Naive thymus-derived CD4-positive, alpha-beta T cell (primary cell): ENCODE results near the gene SPTBN5. TPM values are rescaled to one million over a fixed set of nuclear protein-coding genes. Genes with fewer than 3 reads are reported as not detected.
A peak's percentile ranks its signal among the peaks of the same experiment; 100 is the strongest.

ENCODE experiments used
- ATAC-seq: fragments of 150-1000 bp; cut with Tn5 transposase; 2 replicates; pipeline ENCODE4 v1.10.0; 2021; ENCODE audit warnings: mild to moderate bottlenecking, moderate library complexity
- CTCF ChIA-PET: fragments of 350-600 bp; sonication (Branson Sonifier 250); formaldehyde crosslinking; loops from one replicate; lab custom pipeline; 2021; ENCODE audit warnings: antibody characterized with exemption; lab: Charles Lee
- POLR2A ChIA-PET: fragments of 350-600 bp; sonication (Branson Sonifier 250); formaldehyde crosslinking; loops from one replicate; lab custom pipeline; 2021; ENCODE audit warnings: antibody characterized with exemption, inconsistent platforms; lab: Charles Lee
- DNase-seq, 9 donors: peaks; one replicate each; pipeline versions ENCODE4 v3.0.0 to v3.0.0-alpha.2; 2020 to 2022; ENCODE audit warnings: mixed read lengths in 1 of 9
- H3K27ac ChIP-seq: one replicate; pipeline ENCODE4 v1.7.0; 2013; ENCODE audit warnings: mild to moderate bottlenecking, low read depth, low read length, moderate library complexity
- H3K27me3 ChIP-seq, 2 donors: one replicate each; pipeline ENCODE4 v1.7.0; 2013; ENCODE audit warnings: low read length in 2 of 2, mild to moderate bottlenecking in 2 of 2, moderate library complexity in 2 of 2; ENCODE audit not compliant: control insufficient read depth in 2 of 2, insufficient read depth in 2 of 2
- H3K36me3 ChIP-seq, 3 experiments: 1 replicate in 2 of 3; 2 replicates in 1 of 3; pipeline ENCODE4 v1.7.0; 2013; ENCODE audit warnings: low read length in 3 of 3, mild to moderate bottlenecking in 3 of 3, moderate library complexity in 1 of 3; ENCODE audit not compliant: insufficient read depth in 3 of 3, control insufficient read depth in 2 of 3
- H3K4me1 ChIP-seq, 2 donors: one replicate each; pipeline ENCODE4 v1.7.0; 2013; ENCODE audit warnings: low read length in 2 of 2, mild to moderate bottlenecking in 2 of 2, moderate library complexity in 1 of 2; ENCODE audit not compliant: control insufficient read depth in 2 of 2, insufficient read depth in 2 of 2
- H3K4me3 ChIP-seq: 2 replicates; pipeline ENCODE4 v1.7.0; 2013; ENCODE audit warnings: mild to moderate bottlenecking, low read length
- H3K9me3 ChIP-seq, 3 experiments: 1 replicate in 2 of 3; 2 replicates in 1 of 3; pipeline ENCODE4 v1.7.0; 2013; ENCODE audit warnings: low read length in 3 of 3; ENCODE audit not compliant: control insufficient read depth in 2 of 3
- H3K27ac Mint-ChIP-seq, 9 donors: one replicate each; pipeline ENCODE4 v1.8.0; 2020 to 2022; ENCODE audit warnings: mixed read lengths in 9 of 9, mild to moderate bottlenecking in 8 of 9, moderate library complexity in 5 of 9, inconsistent platforms in 2 of 9
- H3K27me3 Mint-ChIP-seq, 5 donors: one replicate each; pipeline ENCODE4 v1.8.0; 2021 to 2022; ENCODE audit warnings: mixed read lengths in 5 of 5, mild to moderate bottlenecking in 1 of 5
- H3K36me3 Mint-ChIP-seq, 5 donors: one replicate each; pipeline ENCODE4 v1.8.0; 2020 to 2022; ENCODE audit warnings: mixed read lengths in 5 of 5, mild to moderate bottlenecking in 3 of 5, inconsistent platforms in 1 of 5
- H3K4me1 Mint-ChIP-seq, 7 donors: one replicate each; pipeline ENCODE4 v1.8.0; 2020 to 2022; ENCODE audit warnings: mixed read lengths in 7 of 7, mild to moderate bottlenecking in 3 of 7, inconsistent platforms in 1 of 7
- H3K4me3 Mint-ChIP-seq, 10 donors: one replicate each; pipeline ENCODE4 v1.8.0; 2020 to 2022; ENCODE audit warnings: mild to moderate bottlenecking in 10 of 10, mixed read lengths in 10 of 10, moderate library complexity in 6 of 10, inconsistent platforms in 2 of 10
- H3K9me3 Mint-ChIP-seq, 11 donors: one replicate each; pipeline ENCODE4 v1.8.0; 2020 to 2022; ENCODE audit warnings: mixed read lengths in 11 of 11, mild to moderate bottlenecking in 4 of 11, inconsistent platforms in 1 of 11, moderate library complexity in 1 of 11
- intact Hi-C, 2 donors: fragments of 100-400 bp; cut with micrococcal nuclease; formaldehyde crosslinking; loops; one replicate each; pipeline ENCODE4 v1.15.1; 2023
- polyA plus RNA-seq, 2 donors: library from polyadenylated mRNA; unstranded; fragments of 300-500 nt; fragmentation: Illumina TruSeq; gene quantifications; one replicate each; pipeline ENCODE4 v1.2.3, GENCODE V29; 2021
- total RNA-seq, 6 experiments: library from RNA in 5 of 6; stranded (reverse) in 5 of 6; gene quantifications; 1 replicate in 5 of 6; 2 replicates in 1 of 6; pipeline ENCODE4 v1.2.3 and lab custom pipeline; 2021 to 2026

SPTBN5 gene
- total and polyA plus RNA-seq, 7 experiments from 2014 or later: 0.12 to 2.7 (median 1.7) TPM; not detected in 1

DNA sequence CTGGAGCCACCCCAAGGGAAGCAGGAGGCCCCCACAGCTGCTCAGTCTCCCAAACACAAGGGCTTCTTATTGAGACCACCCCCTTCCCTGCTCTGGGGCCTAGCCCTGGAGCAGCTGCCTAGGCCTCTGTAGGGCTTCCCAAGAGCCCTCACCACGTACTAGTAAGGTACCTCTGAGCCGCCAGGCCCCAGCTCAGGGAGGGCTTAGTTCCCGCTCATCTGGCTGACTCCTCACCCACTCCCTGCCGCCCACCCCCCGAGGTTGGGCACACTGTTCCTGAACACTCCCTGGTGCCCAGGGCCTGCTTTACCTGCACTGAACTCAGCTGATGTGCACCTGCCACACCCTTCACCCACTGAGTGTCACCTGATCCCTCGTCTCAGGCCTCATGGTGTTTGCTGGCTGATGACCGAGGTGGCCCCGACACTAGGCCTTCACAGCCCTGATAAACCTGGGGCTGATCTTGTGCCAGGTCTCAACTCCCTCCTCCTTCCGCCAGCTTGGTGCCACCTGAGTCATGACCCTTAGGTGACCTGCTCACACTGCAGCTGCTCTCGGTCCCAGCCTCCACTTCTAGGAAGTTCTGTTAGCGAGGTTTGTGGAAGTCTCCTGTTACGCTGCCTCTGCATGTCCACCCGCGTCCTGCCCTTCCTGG, 18.0 kb upstream of the SPTBN5 start:
- no peaks in the 10 kb centered on the region for H3K27me3 Mint-ChIP-seq
- intact Hi-C loops: no loop called here
- no peaks in the 10 kb centered on the region for H3K9me3 ChIP-seq
- peaks cover 0 to 39% (median 3%) of the 10 kb centered on the region in 3 experiments for H3K36me3 ChIP-seq
- no peak overlapping the region for H3K27ac ChIP-seq
- DNase-seq (no peak), ATAC-seq (no peak)
- ChIA-PET CTCF (no interaction called here), POLR2A (no interaction called here)
- no peaks in the 10 kb centered on the region for H3K9me3 Mint-ChIP-seq
- no peaks in the 10 kb centered on the region for H3K4me1 ChIP-seq
- H3K27ac Mint-ChIP-seq: peak overlapping the region in 4 of 9 donors; percentile 32 to 59 (median 46)
- peaks cover 0 to 17% (median 7%) of the 10 kb centered on the region in 7 donors for H3K4me1 Mint-ChIP-seq
- no peaks in the 10 kb centered on the region for H3K27me3 ChIP-seq
- H3K4me3 ChIP-seq: no peak overlapping the region
- H3K4me3 Mint-ChIP-seq: no peak overlapping the region
- peaks cover 3 to 46% (median 22%) of the 10 kb centered on the region in 5 donors for H3K36me3 Mint-ChIP-seq

DNA sequence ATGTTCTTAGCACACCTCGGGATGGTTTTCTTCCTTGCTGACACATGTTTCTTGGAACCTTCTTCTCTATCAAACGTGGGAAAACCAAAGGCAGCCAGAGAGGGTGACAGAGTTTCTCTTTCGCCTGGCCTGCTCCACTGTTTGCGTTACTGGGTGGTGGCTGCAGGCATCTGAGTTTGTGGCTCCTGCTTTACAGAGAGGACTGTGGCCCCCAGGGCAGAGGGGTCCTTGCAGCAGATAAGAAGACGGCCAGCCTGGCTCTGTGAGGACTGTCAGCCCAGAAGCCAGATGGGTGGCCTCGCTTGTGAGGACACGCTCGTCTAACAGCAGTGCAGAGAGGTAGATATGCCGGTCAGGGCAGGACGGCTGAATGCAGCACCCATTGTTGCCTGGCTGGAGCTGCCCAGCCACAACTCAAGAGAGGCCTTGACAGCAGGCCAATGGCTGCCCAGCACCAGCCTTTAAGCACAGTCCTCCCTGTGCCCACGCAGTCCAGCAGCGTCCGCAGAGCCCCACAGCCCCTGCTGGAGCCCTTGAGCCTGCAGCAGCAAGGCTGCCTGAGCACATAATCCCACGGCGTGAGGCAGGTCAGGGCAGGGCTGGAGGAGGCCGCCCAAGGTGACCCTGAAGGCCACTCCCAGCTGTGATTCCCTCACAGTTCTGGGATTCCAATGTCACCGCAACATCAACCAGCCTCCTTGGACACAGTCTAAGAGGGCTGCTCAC, 15.0 kb upstream of the SPTBN5 start:
- Mint-ChIP-seq H3K9me3 (peaks cover 0 to 5% (median 0%) of the 10 kb centered on the region in 11 donors), H3K4me1 (peaks cover 5 to 14% (median 8%) of the 10 kb centered on the region in 7 donors), H3K36me3 (peaks cover 9 to 38% (median 32%) of the 10 kb centered on the region in 5 donors), H3K27ac (no peak overlapping the region), H3K4me3 (no peak overlapping the region), H3K27me3 (no peaks in the 10 kb centered on the region)
- Histone ChIP-seq H3K27ac (no peak overlapping the region), H3K4me1 (peaks cover 0 to 9% of the 10 kb centered on the region in 2 donors), H3K4me3 (no peak overlapping the region), H3K9me3 (peaks cover 0 to 5% (median 0%) of the 10 kb centered on the region in 3 experiments), H3K36me3 (peaks cover 0 to 45% (median 3%) of the 10 kb centered on the region in 3 experiments), H3K27me3 (no peaks in the 10 kb centered on the region)
- POLR2A ChIA-PET: interaction anchor here (1.2 kb wide), 1 partner anchor 8 kb away, joined by 3 read pairs; no protein-coding TSS in a partner anchor
- intact Hi-C loops: loop anchor here in 1 of 2 donors (10.0 kb wide), 1 partner anchor 444 kb away; no protein-coding TSS in a partner anchor
- CTCF ChIA-PET: interaction anchor here (0.7 to 1.3 kb wide), 4 partner anchors 20 to 136 kb away, joined by 3 to 7 read pairs (median 4); partner anchors contain the start of gene MAPKBP1
- ATAC-seq: no peak
- DNase-seq: no peak

DNA sequence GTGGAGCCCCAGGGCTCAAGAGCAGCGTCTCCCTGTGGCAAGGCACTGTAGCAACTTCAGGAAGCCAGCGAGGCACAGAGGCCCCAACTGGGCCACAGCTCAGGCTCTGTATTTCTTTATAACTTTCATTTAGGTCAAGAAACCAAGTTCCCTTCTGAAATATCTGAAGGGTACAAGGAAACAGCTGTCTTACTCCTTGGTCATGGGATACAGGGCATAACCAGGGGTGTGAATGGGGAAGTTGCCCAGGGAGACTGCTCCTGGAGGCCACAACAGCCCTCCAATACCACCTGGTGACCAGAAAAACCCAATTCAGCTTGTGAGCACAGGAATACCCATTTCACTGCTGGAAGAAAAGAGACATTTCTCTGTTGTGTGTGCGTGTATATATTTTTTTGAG, 13.3 kb upstream of the SPTBN5 start:
- H3K27ac ChIP-seq: no peak overlapping the region
- Mint-ChIP-seq H3K9me3 (peaks cover 0 to 5% (median 0%) of the 10 kb centered on the region in 11 donors), H3K4me3 (no peak overlapping the region), H3K27ac (peak overlapping the region in 3 of 9 donors; percentile 31 to 62 (median 60)), H3K4me1 (peaks cover 4 to 14% (median 6%) of the 10 kb centered on the region in 7 donors), H3K36me3 (peaks cover 9 to 39% (median 27%) of the 10 kb centered on the region in 5 donors), H3K27me3 (no peaks in the 10 kb centered on the region)
- CTCF ChIA-PET: interaction anchor here (0.7 to 1.6 kb wide), 7 partner anchors 12 to 134 kb away, joined by 3 to 5 read pairs (median 3); partner anchors contain the start of gene MAPKBP1
- H3K9me3 ChIP-seq: peaks cover 0 to 5% (median 0%) of the 10 kb centered on the region in 3 experiments
- H3K36me3 ChIP-seq: peaks cover 0 to 44% (median 3%) of the 10 kb centered on the region in 3 experiments
- POLR2A ChIA-PET: interaction anchor here (1.8 kb wide), 1 partner anchor 12 kb away, joined by 6 read pairs; no protein-coding TSS in a partner anchor
- no peak for DNase-seq
- H3K4me3 ChIP-seq: no peak overlapping the region
- ATAC-seq: no peak
- H3K4me1 ChIP-seq: peaks cover 0 to 9% of the 10 kb centered on the region in 2 donors
- intact Hi-C loops: loop anchor here in 1 of 2 donors (10.0 kb wide), 1 partner anchor 442 kb away; no protein-coding TSS in a partner anchor
- H3K27me3 ChIP-seq: no peaks in the 10 kb centered on the region

DNA sequence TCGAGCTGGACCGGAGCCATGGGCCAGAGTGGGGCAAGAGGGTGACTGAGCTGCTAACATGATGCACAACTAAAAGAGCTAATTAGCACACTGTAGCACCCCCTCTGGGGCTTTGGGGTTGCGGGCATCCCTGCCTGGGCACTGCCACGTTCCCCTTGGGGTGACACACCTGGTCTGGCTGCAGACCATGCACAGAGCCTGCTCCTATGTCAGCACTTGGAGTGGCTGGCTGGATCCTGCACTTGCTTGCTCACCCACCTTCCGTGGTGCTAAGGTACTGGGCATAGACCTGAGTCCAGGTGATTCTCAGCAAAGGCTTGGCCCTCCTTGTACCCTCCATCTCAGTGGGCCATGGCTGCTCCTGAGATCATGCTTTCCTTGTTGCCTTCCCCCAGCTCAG, 12.8 kb upstream of the SPTBN5 start:
- H3K27me3 ChIP-seq: no peaks in the 10 kb centered on the region
- intact Hi-C loops: loop anchor here in 1 of 2 donors (10.0 kb wide), 1 partner anchor 442 kb away; no protein-coding TSS in a partner anchor
- POLR2A ChIA-PET: interaction anchor here (0.5 to 1.8 kb wide), 2 partner anchors 11 to 36 kb away, joined by 3 to 6 read pairs; no protein-coding TSS in a partner anchor
- H3K4me1 ChIP-seq: peaks cover 0 to 9% of the 10 kb centered on the region in 2 donors
- H3K27ac ChIP-seq: no peak overlapping the region
- ATAC-seq (no peak), DNase-seq (no peak)
- peak overlapping the region in 2 of 9 donors; percentile 31 to 62 for H3K27ac Mint-ChIP-seq
- H3K27me3 Mint-ChIP-seq: no peaks in the 10 kb centered on the region
- no peak overlapping the region for H3K4me3 Mint-ChIP-seq
- no peak overlapping the region for H3K4me3 ChIP-seq
- peaks cover 4 to 12% (median 6%) of the 10 kb centered on the region in 7 donors for H3K4me1 Mint-ChIP-seq
- peaks cover 0 to 5% (median 0%) of the 10 kb centered on the region in 11 donors for H3K9me3 Mint-ChIP-seq
- H3K36me3 ChIP-seq: peaks cover 0 to 40% (median 3%) of the 10 kb centered on the region in 3 experiments
- H3K9me3 ChIP-seq: peaks cover 0 to 5% (median 0%) of the 10 kb centered on the region in 3 experiments
- CTCF ChIA-PET: interaction anchor here (0.7 to 1.4 kb wide), 7 partner anchors 11 to 133 kb away, joined by 3 to 4 read pairs (median 3); partner anchors contain the start of gene MAPKBP1
- H3K36me3 Mint-ChIP-seq: peaks cover 9 to 44% (median 27%) of the 10 kb centered on the region in 5 donors

DNA sequence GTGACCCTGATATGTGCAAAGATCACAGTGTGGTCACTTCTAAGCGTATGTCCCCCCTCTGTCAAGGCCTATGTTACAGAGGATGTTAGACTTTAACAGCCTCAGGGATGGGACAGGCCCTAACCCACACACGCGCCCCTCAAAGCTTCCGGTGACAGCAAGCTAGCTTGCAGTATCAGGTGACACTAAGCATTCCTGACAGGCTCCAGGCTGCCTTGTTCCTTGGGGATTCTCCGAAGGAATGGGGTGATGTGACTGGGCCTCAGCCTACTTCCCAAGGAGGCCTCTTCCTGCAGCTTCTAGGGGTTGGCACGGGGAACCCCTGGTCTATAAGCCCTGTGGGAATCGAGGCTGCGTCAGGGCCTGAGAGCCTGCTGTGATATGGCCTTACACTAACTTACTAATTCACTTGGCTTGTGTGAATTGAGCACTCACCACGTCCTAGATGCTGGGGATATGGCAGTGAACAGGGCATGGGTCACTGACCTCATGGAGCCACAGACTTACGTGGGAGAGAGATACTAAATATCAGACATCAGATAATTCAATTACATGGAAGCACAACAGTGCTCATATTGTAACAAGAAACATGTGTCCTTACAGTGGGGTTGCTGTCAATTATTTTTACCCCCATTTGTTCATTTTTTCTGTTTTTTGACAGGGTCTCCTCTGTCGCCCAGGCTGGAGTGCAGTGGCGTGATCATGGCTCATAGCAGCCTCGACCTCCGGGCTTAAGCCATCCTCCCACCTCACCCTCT, 11.4 kb upstream of the SPTBN5 start:
- H3K9me3 ChIP-seq: peaks cover 0 to 5% (median 0%) of the 10 kb centered on the region in 3 experiments
- Mint-ChIP-seq H3K36me3 (peaks cover 9 to 54% (median 27%) of the 10 kb centered on the region in 5 donors), H3K9me3 (peaks cover 0 to 5% (median 0%) of the 10 kb centered on the region in 11 donors), H3K4me3 (no peak overlapping the region), H3K27ac (peak overlapping the region in 8 of 9 donors; percentile 22 to 90 (median 58)), H3K4me1 (peaks cover 4 to 13% (median 6%) of the 10 kb centered on the region in 7 donors), H3K27me3 (no peaks in the 10 kb centered on the region)
- no peaks in the 10 kb centered on the region for H3K27me3 ChIP-seq
- no peak for DNase-seq
- ChIA-PET CTCF (interaction anchor here (0.5 to 6.0 kb wide), 28 partner anchors 10 to 347 kb away, joined by 3 to 90 read pairs (median 5); partner anchors contain the start of genes JMJD7, MAPKBP1 and TYRO3), POLR2A (interaction anchor here (0.7 to 5.9 kb wide), 7 partner anchors 10 to 131 kb away, joined by 3 to 41 read pairs (median 5); partner anchors contain the start of genes JMJD7, MAPKBP1 and SPTBN5)
- peaks cover 0 to 46% (median 3%) of the 10 kb centered on the region in 3 experiments for H3K36me3 ChIP-seq
- peaks cover 0 to 9% of the 10 kb centered on the region in 2 donors for H3K4me1 ChIP-seq
- peak; percentile 2 for ATAC-seq
- H3K4me3 ChIP-seq: no peak overlapping the region
- H3K27ac ChIP-seq: no peak overlapping the region
- intact Hi-C loops: loop anchor here (2.0 to 10.0 kb wide), 5 partner anchors 32 to 440 kb away; no protein-coding TSS in a partner anchor
